ENCODE data around the gene SYNM. TPM values are rescaled to one million over a fixed set of nuclear protein-coding genes. Genes with fewer than 3 reads are reported as not detected.
A peak's percentile ranks its signal among the peaks of the same experiment; 100 is the strongest.

SYNM gene
- total RNA-seq, 1 donor from 2014 or later: 23.4 TPM

DNA sequence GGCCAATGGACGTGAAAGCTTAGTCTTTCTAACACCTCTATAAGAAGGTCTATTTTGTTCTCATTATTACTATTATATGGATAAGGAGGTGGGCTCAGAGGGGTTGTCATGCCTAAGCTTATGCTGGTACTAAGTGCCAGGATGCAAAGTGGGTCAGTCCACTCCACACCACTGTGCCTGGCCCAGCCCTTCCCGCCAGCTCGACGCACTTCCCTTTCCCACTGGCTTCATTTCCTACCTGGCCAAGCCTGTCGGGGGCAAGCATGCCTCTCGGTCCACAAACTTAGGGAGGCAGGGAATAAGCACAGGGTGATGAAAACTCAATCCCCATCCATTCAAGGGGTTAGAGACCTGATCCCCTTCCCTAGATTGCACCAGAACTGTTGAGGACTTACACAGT is 5.9 kb upstream of the SYNM start:
- Mint-ChIP-seq H3K4me3 (ENCODE audit: unreplicated experiment) (no peak overlapping the region), H3K27me3 (ENCODE audit: low read depth) (peaks cover 4% of the 10 kb centered on the region), H3K4me1 (ENCODE audit: low read depth) (peaks cover 3% of the 10 kb centered on the region), H3K36me3 (ENCODE audit: low read depth) (no peaks in the 10 kb centered on the region), H3K9me3 (ENCODE audit: low read depth) (no peaks in the 10 kb centered on the region), H3K27ac (ENCODE audit: unreplicated experiment) (no peak overlapping the region)
- peak; percentile 71 for DNase-seq (ENCODE audit: low spot score)
- TF ChIP-seq, protein P1, sequence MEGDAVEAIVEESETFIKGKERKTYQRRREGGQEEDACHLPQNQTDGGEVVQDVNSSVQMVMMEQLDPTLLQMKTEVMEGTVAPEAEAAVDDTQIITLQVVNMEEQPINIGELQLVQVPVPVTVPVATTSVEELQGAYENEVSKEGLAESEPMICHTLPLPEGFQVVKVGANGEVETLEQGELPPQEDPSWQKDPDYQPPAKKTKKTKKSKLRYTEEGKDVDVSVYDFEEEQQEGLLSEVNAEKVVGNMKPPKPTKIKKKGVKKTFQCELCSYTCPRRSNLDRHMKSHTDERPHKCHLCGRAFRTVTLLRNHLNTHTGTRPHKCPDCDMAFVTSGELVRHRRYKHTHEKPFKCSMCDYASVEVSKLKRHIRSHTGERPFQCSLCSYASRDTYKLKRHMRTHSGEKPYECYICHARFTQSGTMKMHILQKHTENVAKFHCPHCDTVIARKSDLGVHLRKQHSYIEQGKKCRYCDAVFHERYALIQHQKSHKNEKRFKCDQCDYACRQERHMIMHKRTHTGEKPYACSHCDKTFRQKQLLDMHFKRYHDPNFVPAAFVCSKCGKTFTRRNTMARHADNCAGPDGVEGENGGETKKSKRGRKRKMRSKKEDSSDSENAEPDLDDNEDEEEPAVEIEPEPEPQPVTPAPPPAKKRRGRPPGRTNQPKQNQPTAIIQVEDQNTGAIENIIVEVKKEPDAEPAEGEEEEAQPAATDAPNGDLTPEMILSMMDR (IDR thresholded peaks at IDR 0.05): no peak

DNA sequence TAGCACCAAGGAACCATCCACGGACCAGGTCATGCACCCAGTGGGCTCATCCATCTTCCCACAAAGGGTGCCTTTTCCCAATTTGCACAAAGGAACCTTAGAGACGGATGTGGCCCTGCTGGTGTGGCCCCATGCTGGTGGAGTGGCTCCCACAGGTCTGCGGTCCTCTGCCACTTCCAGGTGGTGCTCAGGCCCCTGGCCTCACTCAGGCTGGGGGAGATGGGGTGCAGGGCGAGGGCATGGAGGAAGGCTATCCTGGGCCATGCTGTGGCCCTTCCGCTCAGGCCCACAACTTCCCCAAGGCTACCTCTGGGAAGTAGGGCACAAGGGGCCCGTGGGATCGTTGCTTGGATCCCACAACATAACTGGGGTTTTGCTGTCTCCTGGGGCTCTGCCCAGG is 5.2 kb upstream of the SYNM start:
- no peak overlapping the region for H3K27ac Mint-ChIP-seq (ENCODE audit: unreplicated experiment)
- peaks cover 3% of the 10 kb centered on the region for H3K4me1 Mint-ChIP-seq (ENCODE audit: low read depth)
- TF ChIP-seq, protein P1 (IDR thresholded peaks at IDR 0.05): no peak
- H3K9me3 Mint-ChIP-seq (ENCODE audit: low read depth): no peaks in the 10 kb centered on the region
- H3K27me3 Mint-ChIP-seq (ENCODE audit: low read depth): peaks cover 4% of the 10 kb centered on the region
- DNase-seq (ENCODE audit: low spot score): peak; percentile 59
- H3K4me3 Mint-ChIP-seq (ENCODE audit: unreplicated experiment): peak overlapping the region; percentile 64
- no peaks in the 10 kb centered on the region for H3K36me3 Mint-ChIP-seq (ENCODE audit: low read depth)

DNA sequence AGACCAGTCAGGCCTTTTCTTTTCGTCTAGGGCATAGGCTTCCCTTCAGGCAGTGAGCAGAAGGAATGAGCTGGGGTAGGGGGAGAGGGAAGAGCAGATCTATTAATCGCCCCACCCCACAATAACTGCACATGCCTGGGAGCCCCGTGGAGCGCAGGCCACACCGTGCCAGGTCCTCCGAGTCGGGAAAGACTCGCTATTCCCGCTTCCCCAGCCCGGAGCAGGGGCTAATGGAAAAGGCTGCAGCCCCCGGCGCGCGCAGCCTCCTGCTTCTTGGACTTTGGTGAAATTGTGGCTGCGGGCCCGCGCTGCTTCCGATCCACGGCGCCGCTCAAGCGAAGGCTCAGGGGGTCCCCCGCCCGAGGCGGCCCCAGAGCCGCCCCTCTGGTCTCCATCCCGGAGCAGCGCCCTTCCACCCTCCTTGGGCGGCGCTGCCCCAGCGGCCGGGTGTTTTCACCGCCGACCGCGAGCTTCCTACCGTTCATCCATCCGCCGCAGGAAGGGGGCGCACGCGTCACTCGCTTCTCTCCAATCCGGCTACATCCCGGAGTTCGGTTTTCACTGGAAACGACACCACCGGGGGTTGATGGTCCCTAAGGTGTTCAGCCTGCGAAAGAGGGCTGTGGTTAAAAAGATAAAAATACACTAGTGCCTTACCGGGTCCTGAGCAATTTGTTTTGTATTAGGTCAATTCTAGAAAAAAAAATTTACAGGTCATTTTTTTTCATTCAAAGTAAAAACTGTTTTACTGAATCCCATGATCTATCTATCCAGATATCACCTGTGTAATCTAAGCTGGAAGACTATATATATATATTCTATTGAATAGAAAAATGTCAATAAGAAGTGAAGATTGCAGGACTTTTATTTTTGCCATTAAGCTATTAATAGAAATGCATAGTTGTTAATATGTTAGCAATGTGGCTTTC is 4.4 kb upstream of the SYNM start:
- Mint-ChIP-seq H3K36me3 (ENCODE audit: low read depth) (no peaks in the 10 kb centered on the region), H3K27me3 (ENCODE audit: low read depth) (peaks cover 4% of the 10 kb centered on the region), H3K27ac (ENCODE audit: unreplicated experiment) (no peak overlapping the region), H3K4me3 (ENCODE audit: unreplicated experiment) (peak overlapping the region; percentile 64), H3K4me1 (ENCODE audit: low read depth) (peaks cover 3% of the 10 kb centered on the region), H3K9me3 (ENCODE audit: low read depth) (no peaks in the 10 kb centered on the region)
- TF ChIP-seq, protein P1 (IDR thresholded peaks at IDR 0.05): peak; percentile 95
- DNase-seq (ENCODE audit: low spot score): peak; percentile 94

DNA sequence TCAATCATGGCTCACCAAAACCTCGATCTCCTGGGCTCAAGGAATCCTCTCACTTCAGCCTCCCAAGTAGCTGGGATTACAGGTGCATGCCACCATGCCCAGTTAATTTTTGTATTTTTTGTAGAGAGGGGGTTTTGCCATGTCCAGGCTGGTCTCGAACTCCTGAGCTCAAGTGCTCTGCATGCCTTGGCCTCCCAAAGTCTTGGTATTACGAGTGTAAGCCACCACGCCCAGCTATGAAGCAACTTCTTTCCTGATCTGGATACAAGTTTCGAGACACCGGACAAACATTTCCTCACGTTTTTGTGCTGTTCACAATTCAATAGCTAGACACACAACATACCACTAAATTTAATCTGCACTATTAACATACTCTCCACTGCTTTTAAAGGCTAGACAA is 3.4 kb upstream of the SYNM start:
- DNase-seq (ENCODE audit: low spot score): no peak
- Mint-ChIP-seq H3K27me3 (ENCODE audit: low read depth) (peaks cover 4% of the 10 kb centered on the region), H3K27ac (ENCODE audit: unreplicated experiment) (no peak overlapping the region), H3K36me3 (ENCODE audit: low read depth) (no peaks in the 10 kb centered on the region), H3K4me3 (ENCODE audit: unreplicated experiment) (no peak overlapping the region), H3K4me1 (ENCODE audit: low read depth) (peaks cover 7% of the 10 kb centered on the region), H3K9me3 (ENCODE audit: low read depth) (no peaks in the 10 kb centered on the region)
- TF ChIP-seq, protein P1 (IDR thresholded peaks at IDR 0.05): no peak

DNA sequence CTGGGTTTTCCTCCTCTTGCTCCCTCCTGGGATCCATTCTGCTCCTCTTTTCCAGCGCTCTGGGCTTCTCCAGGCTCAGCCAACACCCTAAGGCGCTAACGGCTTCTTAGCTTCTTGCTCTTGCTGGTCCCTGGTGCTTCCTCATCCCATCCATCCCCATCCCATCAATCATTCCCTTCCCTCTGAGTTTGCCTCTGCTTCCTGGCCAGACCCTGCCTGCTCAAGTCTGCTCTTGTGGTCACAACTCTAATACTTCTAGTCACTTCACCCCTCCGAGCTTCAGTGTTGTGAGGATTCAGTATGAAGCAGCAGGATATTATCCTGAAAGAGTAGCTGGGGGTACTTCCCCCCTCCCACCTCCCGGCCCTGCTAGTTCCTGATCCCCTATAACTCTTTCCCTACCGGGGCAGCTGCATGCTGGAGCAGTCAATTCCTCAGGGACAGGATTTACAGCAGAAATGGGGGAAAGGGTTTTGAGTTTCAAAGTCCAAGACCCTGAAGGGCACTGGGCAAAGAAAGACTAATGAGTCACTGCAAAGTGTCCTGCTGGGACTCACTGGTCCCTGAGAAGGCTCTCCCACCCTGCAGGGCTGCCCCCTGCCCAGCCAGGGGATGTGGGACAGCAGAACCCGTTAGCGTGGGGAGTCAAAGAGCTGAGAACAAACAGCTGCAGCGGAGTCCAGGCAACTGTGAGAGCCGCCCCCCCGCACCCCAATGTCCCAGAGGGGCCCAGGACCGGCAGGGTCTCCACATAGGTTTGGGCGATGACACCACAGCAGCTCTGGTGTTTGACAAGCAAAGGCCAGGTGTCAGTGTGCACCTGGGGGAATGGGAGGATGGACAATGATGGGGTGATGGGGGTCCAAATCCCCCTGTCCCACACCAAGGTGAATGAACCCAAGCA is 2.3 kb upstream of the SYNM start:
- TF ChIP-seq, protein P1 (IDR thresholded peaks at IDR 0.05): no peak
- DNase-seq (ENCODE audit: low spot score): peak; percentile 77
- Mint-ChIP-seq H3K27ac (ENCODE audit: unreplicated experiment) (no peak overlapping the region), H3K9me3 (ENCODE audit: low read depth) (no peaks in the 10 kb centered on the region), H3K4me1 (ENCODE audit: low read depth) (peaks cover 13% of the 10 kb centered on the region), H3K36me3 (ENCODE audit: low read depth) (no peaks in the 10 kb centered on the region), H3K4me3 (ENCODE audit: unreplicated experiment) (no peak overlapping the region), H3K27me3 (ENCODE audit: low read depth) (peaks cover 4% of the 10 kb centered on the region)
